OCI-LY1 (cell line): ENCODE data around the gene ACTR3.

Experiments used
- H2AFZ ChIP-seq: fragments of 200-600 bp; sonication (generic), shearing (Covaris generic); 2 replicates; pipeline ENCODE4 v1.6.0; 2014; ENCODE audit warnings: antibody characterized with exemption, mild to moderate bottlenecking, low read length
- H3F3A ChIP-seq: fragments of 200-600 bp; sonication (generic), shearing (Covaris generic); 2 replicates; pipeline ENCODE4 v1.6.0; 2014; ENCODE audit warnings: mild to moderate bottlenecking, antibody characterized with exemption, low read length, moderate library complexity; ENCODE audit not compliant: insufficient read depth
- H3K27ac ChIP-seq: fragments of 200-600 bp; sonication (generic); 2 replicates; pipeline ENCODE4 v1.5.1; 2014; ENCODE audit warnings: low read length, mixed run types, mild to moderate bottlenecking, low read depth; ENCODE audit not compliant: poor library complexity, severe bottlenecking
- H3K27me3 ChIP-seq: fragments of 200-600 bp; sonication (generic); 2 replicates; pipeline ENCODE4 v1.6.0; 2014; ENCODE audit warnings: antibody characterized with exemption, mild to moderate bottlenecking, low read length, moderate library complexity; ENCODE audit not compliant: insufficient read depth
- H3K36me3 ChIP-seq: fragments of 200-600 bp; sonication (generic); 2 replicates; pipeline ENCODE4 v1.6.1; 2014; ENCODE audit warnings: mild to moderate bottlenecking, antibody characterized with exemption, low read length, moderate library complexity, mixed read lengths; ENCODE audit not compliant: insufficient read depth
- H3K4me1 ChIP-seq: fragments of 200-600 bp; sonication (generic); 2 replicates; pipeline ENCODE4 v1.5.1; 2014; ENCODE audit warnings: mild to moderate bottlenecking, low read length, moderate library complexity; ENCODE audit not compliant: insufficient read depth, severe bottlenecking
- H3K4me2 ChIP-seq: fragments of 200-600 bp; sonication (generic), shearing (Covaris generic); 2 replicates; pipeline ENCODE4 v1.6.1; 2014; ENCODE audit warnings: low read length
- H3K4me3 ChIP-seq: fragments of 200-600 bp; sonication (generic); 2 replicates; pipeline ENCODE4 v1.5.1; 2014; ENCODE audit warnings: low read length, low read depth, mild to moderate bottlenecking, mixed read lengths; ENCODE audit not compliant: poor library complexity, severe bottlenecking
- H3K79me2 ChIP-seq: fragments of 200-600 bp; shearing (Covaris generic); 2 replicates; pipeline ENCODE4 v1.6.1; 2016; ENCODE audit warnings: mixed run types, low read length, mixed read lengths; ENCODE audit not compliant: insufficient read depth
- H3K9ac ChIP-seq: fragments of 200-600 bp; sonication (generic), shearing (Covaris generic); 2 replicates; pipeline ENCODE4 v1.6.1; 2014; ENCODE audit warnings: mild to moderate bottlenecking, low read length, mixed read lengths
- H3K9me2 ChIP-seq: fragments of 200-600 bp; sonication (generic), shearing (Covaris generic); 2 replicates; pipeline ENCODE4 v1.6.1; 2014; ENCODE audit warnings: low read depth, mild to moderate bottlenecking, low read length, mixed read lengths
- H3K9me3 ChIP-seq: fragments of 200-600 bp; shearing (Covaris generic); 2 replicates; pipeline ENCODE4 v1.6.1; 2014; ENCODE audit warnings: low read length, mixed read lengths
- H4K20me1 ChIP-seq: fragments of 200-600 bp; sonication (generic), shearing (Covaris generic); 2 replicates; pipeline ENCODE4 v1.6.0; 2016; ENCODE audit warnings: mild to moderate bottlenecking, low read length; ENCODE audit not compliant: insufficient read depth
- EZH2 ChIP-seq: fragments of 200-600 bp; sonication (generic), shearing (Covaris generic); IDR thresholded peaks from 2 replicates; pipeline ENCODE4 v1.8.0; 2017; ENCODE audit warnings: borderline replicate concordance, mixed run types, mild to moderate bottlenecking, antibody characterized with exemption, low read length, moderate library complexity, mixed read lengths
- TF ChIP-seq, protein P1 (sequence below): fragments of 200-600 bp; sonication (generic), shearing (Covaris generic); IDR thresholded peaks from 2 replicates; pipeline ENCODE4 v1.5.1; 2017; ENCODE audit warnings: mild to moderate bottlenecking, antibody characterized with exemption, low read length, moderate library complexity, mixed read lengths

The ACTR3 gene

DNA sequence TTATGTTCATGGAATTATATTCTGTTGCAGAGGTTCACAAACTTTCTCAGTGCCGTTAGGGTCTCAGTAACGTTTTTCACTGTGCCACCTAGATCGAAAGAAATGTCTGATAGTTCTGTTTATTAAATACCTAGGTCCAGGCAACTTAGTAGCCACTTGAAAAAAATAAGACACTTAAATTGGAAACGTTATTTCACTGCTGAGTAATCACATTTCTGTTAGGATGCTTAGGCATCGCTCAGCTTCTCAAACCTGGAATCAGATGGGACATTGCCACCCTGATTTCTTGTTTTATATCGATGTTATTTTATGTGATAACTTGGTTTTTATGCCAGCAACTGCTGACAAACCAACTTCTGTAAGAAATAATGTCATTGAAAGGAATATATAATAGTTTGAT lies 36.0 kb downstream of the ACTR3 start:
- peaks cover 94% of the 10 kb centered on the region for H3K36me3 ChIP-seq

DNA sequence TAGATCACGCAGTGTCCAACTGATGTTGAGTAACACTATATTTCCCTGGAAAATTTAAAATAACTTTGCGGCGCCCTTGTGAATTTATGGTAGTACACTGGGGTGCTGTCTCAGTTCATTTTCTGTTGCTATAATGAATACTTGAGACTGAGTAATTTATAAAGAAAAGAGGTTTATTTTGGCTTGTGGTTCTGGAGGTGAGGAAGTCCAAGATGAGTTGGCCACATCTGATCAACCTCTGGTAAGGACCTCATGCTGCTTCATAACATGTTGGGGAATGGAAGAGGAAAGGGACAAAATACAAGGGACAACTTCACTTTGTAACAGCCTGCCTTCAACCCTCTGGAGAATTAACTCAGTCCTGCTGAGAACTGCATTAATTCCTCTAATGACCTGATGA lies 36.4 kb downstream of the ACTR3 start:
- H3K4me2 ChIP-seq = no peak overlapping the region
- peaks cover 23% of the 10 kb centered on the region for H3K4me1 ChIP-seq
- peaks cover 52% of the 10 kb centered on the region for H3K79me2 ChIP-seq
- no peaks in the 10 kb centered on the region for H3K9me2 ChIP-seq
- H3K27ac ChIP-seq = no peak overlapping the region
- H3K4me3 ChIP-seq = no peak overlapping the region
- TF ChIP-seq EZH2 = no peak
- no peaks in the 10 kb centered on the region for H3K9me3 ChIP-seq
- peaks cover 6% of the 10 kb centered on the region; the same call in 1 of the 2 replicates for H4K20me1 ChIP-seq
- no peak overlapping the region for H2AFZ ChIP-seq
- H3K27me3 ChIP-seq = no peaks in the 10 kb centered on the region
- 0 out of 2 replicates have a peak, but pooled peaks cover 3% of the 10 kb centered on the region for H3F3A ChIP-seq
- H3K9ac ChIP-seq = no peak overlapping the region
- H3K36me3 ChIP-seq = peaks cover 94% of the 10 kb centered on the region

More for the DNA sequence above, 36.0 kb downstream of the ACTR3 start:
- peaks cover 52% of the 10 kb centered on the region for H3K79me2 ChIP-seq
- TF ChIP-seq, protein P1, sequence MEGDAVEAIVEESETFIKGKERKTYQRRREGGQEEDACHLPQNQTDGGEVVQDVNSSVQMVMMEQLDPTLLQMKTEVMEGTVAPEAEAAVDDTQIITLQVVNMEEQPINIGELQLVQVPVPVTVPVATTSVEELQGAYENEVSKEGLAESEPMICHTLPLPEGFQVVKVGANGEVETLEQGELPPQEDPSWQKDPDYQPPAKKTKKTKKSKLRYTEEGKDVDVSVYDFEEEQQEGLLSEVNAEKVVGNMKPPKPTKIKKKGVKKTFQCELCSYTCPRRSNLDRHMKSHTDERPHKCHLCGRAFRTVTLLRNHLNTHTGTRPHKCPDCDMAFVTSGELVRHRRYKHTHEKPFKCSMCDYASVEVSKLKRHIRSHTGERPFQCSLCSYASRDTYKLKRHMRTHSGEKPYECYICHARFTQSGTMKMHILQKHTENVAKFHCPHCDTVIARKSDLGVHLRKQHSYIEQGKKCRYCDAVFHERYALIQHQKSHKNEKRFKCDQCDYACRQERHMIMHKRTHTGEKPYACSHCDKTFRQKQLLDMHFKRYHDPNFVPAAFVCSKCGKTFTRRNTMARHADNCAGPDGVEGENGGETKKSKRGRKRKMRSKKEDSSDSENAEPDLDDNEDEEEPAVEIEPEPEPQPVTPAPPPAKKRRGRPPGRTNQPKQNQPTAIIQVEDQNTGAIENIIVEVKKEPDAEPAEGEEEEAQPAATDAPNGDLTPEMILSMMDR = no peak
- no peak for TF ChIP-seq EZH2
- no peak overlapping the region for H3K4me2 ChIP-seq
- no peak overlapping the region for H2AFZ ChIP-seq
- no peak overlapping the region for H3K4me3 ChIP-seq
- H3F3A ChIP-seq = 0 out of 2 replicates have a peak, but pooled peaks cover 3% of the 10 kb centered on the region
- H3K27ac ChIP-seq = no peak overlapping the region
- no peaks in the 10 kb centered on the region for H3K9me3 ChIP-seq
- H3K9ac ChIP-seq = no peak overlapping the region
- peaks cover 6% of the 10 kb centered on the region; the same call in 1 of the 2 replicates for H4K20me1 ChIP-seq
- no peaks in the 10 kb centered on the region for H3K27me3 ChIP-seq
- H3K4me1 ChIP-seq = peaks cover 23% of the 10 kb centered on the region
- no peaks in the 10 kb centered on the region for H3K9me2 ChIP-seq

DNA sequence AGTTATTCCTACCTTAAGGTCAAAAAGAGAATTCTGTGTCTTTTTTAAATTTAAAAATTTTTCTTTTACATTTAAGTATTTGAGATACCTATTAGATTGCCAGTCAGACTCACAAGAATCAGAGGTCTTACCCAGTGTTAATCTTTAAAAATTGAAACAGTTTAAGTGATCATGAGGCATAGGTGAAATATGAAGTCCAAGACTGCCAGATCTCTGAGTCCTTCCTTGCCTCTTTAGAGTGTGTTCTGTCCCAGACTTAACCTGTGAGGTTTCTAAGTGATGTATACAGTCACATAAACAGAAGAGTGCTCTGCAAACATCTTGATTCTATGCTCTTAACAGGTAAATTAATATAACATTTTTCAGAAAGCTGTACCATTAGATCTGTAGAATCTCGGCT lies 40.6 kb downstream of the ACTR3 start:
- H2AFZ ChIP-seq = no peak overlapping the region
- TF ChIP-seq EZH2 = no peak
- TF ChIP-seq, protein P1 = no peak
- H3K27me3 ChIP-seq = no peaks in the 10 kb centered on the region
- no peak overlapping the region for H3K9ac ChIP-seq
- no peaks in the 10 kb centered on the region for H3K4me1 ChIP-seq
- no peak overlapping the region for H3K4me3 ChIP-seq
- peaks cover 97% of the 10 kb centered on the region for H3K36me3 ChIP-seq
- no peak overlapping the region for H3K27ac ChIP-seq
- no peak overlapping the region for H3K4me2 ChIP-seq
- H3K9me3 ChIP-seq = no peaks in the 10 kb centered on the region
- H3K9me2 ChIP-seq = no peaks in the 10 kb centered on the region
- H3F3A ChIP-seq = no peaks in the 10 kb centered on the region
- no peaks in the 10 kb centered on the region for H4K20me1 ChIP-seq
- H3K79me2 ChIP-seq = peaks cover 43% of the 10 kb centered on the region

DNA sequence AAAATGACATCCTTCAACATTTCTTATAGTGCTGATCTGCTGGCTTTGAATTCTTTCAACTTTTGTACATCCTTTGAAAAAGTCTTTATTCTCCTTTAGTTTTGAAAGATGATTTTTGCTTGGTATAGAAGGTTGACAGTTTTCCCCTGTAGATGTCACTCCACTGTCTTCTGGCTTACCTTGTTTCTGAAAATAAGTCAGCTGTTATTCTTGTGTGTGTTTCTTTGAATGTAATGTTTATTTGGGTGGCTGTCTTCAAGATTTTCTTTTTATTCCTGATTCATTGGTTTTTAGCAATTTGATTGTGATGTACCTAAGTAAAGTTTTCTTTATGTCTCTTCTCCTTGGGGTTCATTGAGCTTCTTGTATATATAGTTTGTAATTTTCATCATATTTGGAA lies 47.6 kb downstream of the ACTR3 start:
- peaks cover 9% of the 10 kb centered on the region for H3K9me3 ChIP-seq
- H3K79me2 ChIP-seq = peaks cover 12% of the 10 kb centered on the region
- no peaks in the 10 kb centered on the region for H3K27me3 ChIP-seq
- no peaks in the 10 kb centered on the region for H3K9me2 ChIP-seq
- H3K4me2 ChIP-seq = no peak overlapping the region
- peaks cover 99% of the 10 kb centered on the region for H3K36me3 ChIP-seq
- no peaks in the 10 kb centered on the region for H4K20me1 ChIP-seq
- no peak overlapping the region for H2AFZ ChIP-seq
- no peak for TF ChIP-seq EZH2
- TF ChIP-seq, protein P1 = no peak
- no peak overlapping the region for H3K4me3 ChIP-seq
- no peaks in the 10 kb centered on the region for H3F3A ChIP-seq
- H3K27ac ChIP-seq = no peak overlapping the region
- no peak overlapping the region for H3K9ac ChIP-seq
- no peaks in the 10 kb centered on the region for H3K4me1 ChIP-seq
